PC-9 (cell line): ENCODE results near the gene NIPSNAP3A.

Experiments used
- EZH2 ChIP-seq: fragments of 200-600 bp; sonication (generic); IDR thresholded peaks from 2 replicates; pipeline ENCODE4 v1.8.0; 2017; ENCODE audit warnings: antibody characterized with exemption, low read depth
- TF ChIP-seq, protein P1 (sequence below): fragments of 200-600 bp; sonication (generic); conservative IDR thresholded peaks from 2 replicates; pipeline ENCODE4 v1.6.1; 2017; ENCODE audit warnings: mixed run types, antibody characterized with exemption, mild to moderate bottlenecking, moderate library complexity

DNA sequence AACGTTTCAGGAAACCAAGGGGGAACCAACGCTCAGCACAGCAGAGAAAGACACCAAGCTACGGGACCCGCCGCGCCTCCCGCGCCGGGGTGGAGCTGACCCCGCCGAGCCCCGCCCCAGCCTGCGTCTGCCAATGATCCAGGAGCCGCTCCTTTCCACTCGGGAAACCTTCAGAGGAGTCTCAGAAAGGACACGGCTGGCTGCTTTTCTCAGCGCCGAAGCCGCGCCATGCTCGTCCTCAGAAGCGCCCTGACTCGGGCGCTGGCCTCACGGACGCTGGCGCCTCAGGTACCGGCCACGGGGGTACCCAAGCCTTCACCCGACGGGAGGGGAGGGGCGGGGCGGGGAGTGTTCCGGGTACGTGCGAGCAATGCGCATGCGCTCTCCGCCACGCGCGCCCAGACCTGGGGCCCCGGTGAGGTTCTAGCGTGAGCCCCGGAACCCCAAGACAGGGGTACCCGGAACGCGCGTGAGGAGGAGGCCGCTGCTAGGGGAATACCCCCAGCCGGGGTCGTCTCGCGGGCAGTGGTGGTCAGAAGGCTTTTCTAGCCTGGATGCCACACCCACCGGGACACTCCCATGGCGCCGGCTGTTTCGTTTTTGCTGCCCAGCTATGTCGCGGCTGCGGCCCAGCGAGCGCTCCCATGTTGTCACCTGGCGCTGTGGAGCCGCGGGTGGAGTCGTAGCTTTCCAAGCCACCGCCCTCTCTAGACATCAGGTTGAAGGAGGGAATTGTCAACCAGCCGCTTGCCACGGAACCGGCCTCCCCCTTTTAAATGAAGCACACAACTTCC is at the start of gene NIPSNAP3A:
- TF ChIP-seq, protein P1, sequence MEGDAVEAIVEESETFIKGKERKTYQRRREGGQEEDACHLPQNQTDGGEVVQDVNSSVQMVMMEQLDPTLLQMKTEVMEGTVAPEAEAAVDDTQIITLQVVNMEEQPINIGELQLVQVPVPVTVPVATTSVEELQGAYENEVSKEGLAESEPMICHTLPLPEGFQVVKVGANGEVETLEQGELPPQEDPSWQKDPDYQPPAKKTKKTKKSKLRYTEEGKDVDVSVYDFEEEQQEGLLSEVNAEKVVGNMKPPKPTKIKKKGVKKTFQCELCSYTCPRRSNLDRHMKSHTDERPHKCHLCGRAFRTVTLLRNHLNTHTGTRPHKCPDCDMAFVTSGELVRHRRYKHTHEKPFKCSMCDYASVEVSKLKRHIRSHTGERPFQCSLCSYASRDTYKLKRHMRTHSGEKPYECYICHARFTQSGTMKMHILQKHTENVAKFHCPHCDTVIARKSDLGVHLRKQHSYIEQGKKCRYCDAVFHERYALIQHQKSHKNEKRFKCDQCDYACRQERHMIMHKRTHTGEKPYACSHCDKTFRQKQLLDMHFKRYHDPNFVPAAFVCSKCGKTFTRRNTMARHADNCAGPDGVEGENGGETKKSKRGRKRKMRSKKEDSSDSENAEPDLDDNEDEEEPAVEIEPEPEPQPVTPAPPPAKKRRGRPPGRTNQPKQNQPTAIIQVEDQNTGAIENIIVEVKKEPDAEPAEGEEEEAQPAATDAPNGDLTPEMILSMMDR = no peak
- TF ChIP-seq EZH2 = no peak
